ENCODE measurements around the gene NHEJ1.
A peak's percentile ranks its signal among the peaks of the same experiment; 100 is the strongest.

Gene NHEJ1

GRCh38 chr2:219175928-219176817, 15.6 kb upstream of the NHEJ1 start:
- no peak for TF ChIP-seq CTCF (conservative IDR thresholded peaks at IDR 0.05; ENCODE audit: low read depth, low read length)
- H3K4me3 ChIP-seq (ENCODE audit: low read depth, low read length), result peak overlapping the region; percentile 67
- peak; percentile 50 for DNase-seq (ENCODE audit: low read depth)

- DNase-seq (ENCODE audit: low read depth), result no peak
- TF ChIP-seq CTCF (conservative IDR thresholded peaks at IDR 0.05; ENCODE audit: low read depth, low read length), result no peak
- no peak overlapping the region for H3K4me3 ChIP-seq (ENCODE audit: low read depth, low read length)
These were observed 14.9 kb upstream of the NHEJ1 start for GRCh38 chr2:219175486-219175885.

- H3K4me3 ChIP-seq (ENCODE audit: low read depth, low read length), result no peak overlapping the region
- DNase-seq (ENCODE audit: low read depth), result no peak
- no peak for TF ChIP-seq CTCF (conservative IDR thresholded peaks at IDR 0.05; ENCODE audit: low read depth, low read length)
These were observed 14.2 kb upstream of the NHEJ1 start for GRCh38 chr2:219174801-219175200.

GRCh38 chr2:219174146-219174545, 13.5 kb upstream of the NHEJ1 start:
- DNase-seq (ENCODE audit: low read depth), result no peak
- no peak for TF ChIP-seq CTCF (conservative IDR thresholded peaks at IDR 0.05; ENCODE audit: low read depth, low read length)
- H3K4me3 ChIP-seq (ENCODE audit: low read depth, low read length), result no peak overlapping the region

GRCh38 chr2:219173176-219173575, 12.6 kb upstream of the NHEJ1 start:
- no peak overlapping the region for H3K4me3 ChIP-seq (ENCODE audit: low read depth, low read length)
- no peak for TF ChIP-seq CTCF (conservative IDR thresholded peaks at IDR 0.05; ENCODE audit: low read depth, low read length)
- DNase-seq (ENCODE audit: low read depth), result no peak

- no peak overlapping the region for H3K4me3 ChIP-seq (ENCODE audit: low read depth, low read length)
- no peak for DNase-seq (ENCODE audit: low read depth)
- no peak for TF ChIP-seq CTCF (conservative IDR thresholded peaks at IDR 0.05; ENCODE audit: low read depth, low read length)
These were observed 11.9 kb upstream of the NHEJ1 start for GRCh38 chr2:219172231-219173154.
